Vagina (tissue), 2 donors: ENCODE data around the gene NPAS2.

Source experiments
- POLR2A ChIP-seq, 2 donors: fragments of 450-650 bp; IDR thresholded peaks; one replicate each; pipeline ENCODE4 v1.6.1; 2017; ENCODE audit warnings: antibody characterized with exemption in 2 of 2, mild to moderate bottlenecking in 2 of 2, moderate library complexity in 2 of 2
- POLR2AphosphoS5 ChIP-seq, 2 donors: sonication (generic); formaldehyde crosslinking; IDR thresholded peaks; one replicate each; pipeline ENCODE4 v1.9.0; 2017; ENCODE audit warnings: antibody characterized with exemption in 2 of 2, mild to moderate bottlenecking in 2 of 2, low read depth in 1 of 2; ENCODE audit not compliant: insufficient read depth in 1 of 2
- TF ChIP-seq, protein P1 (sequence below), 3 experiments: fragments of 450-650 bp in 2 of 3; fragments of 200-600 bp in 1 of 3; sonication (generic) in 1 of 3; IDR thresholded peaks; one replicate each; pipeline ENCODE4 v1.5.1; 2017 to 2019; ENCODE audit warnings: antibody characterized with exemption in 3 of 3, mild to moderate bottlenecking in 2 of 3, moderate library complexity in 2 of 3

DNA sequence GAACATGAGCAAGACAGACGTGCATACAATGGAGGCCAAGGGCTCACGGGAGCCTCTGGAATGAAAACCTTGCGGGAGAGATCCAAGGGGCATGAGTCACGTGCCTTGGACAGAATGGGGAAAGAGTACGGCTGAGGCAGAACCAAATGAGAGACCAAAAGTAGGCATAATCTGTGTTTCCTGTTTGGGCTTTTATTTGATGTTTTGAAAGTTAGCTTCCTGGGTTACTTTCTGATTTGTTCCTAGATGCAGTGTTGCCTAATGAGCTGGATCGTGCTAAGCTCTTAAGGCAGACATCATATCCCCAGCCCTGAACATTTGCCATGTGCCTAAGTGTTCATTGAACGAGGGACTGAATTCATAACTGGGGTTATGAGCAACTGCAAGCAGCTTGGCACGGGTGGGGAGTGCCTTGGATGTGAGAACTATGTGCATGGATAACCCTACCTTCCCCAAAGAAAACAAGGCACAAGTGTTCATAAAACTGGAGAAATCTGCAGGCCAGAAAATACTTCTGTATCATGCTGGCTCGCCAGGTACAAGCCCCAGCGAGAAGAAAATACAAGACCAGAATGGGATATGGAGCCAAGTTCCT lies 121.8 kb downstream of the NPAS2 start:
- TF ChIP-seq, protein P1, sequence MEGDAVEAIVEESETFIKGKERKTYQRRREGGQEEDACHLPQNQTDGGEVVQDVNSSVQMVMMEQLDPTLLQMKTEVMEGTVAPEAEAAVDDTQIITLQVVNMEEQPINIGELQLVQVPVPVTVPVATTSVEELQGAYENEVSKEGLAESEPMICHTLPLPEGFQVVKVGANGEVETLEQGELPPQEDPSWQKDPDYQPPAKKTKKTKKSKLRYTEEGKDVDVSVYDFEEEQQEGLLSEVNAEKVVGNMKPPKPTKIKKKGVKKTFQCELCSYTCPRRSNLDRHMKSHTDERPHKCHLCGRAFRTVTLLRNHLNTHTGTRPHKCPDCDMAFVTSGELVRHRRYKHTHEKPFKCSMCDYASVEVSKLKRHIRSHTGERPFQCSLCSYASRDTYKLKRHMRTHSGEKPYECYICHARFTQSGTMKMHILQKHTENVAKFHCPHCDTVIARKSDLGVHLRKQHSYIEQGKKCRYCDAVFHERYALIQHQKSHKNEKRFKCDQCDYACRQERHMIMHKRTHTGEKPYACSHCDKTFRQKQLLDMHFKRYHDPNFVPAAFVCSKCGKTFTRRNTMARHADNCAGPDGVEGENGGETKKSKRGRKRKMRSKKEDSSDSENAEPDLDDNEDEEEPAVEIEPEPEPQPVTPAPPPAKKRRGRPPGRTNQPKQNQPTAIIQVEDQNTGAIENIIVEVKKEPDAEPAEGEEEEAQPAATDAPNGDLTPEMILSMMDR (IDR thresholded peaks at IDR 0.05): no peak
- no peak for TF ChIP-seq POLR2AphosphoS5 (IDR thresholded peaks at IDR 0.05; ENCODE audit: insufficient read depth in 1 of 2, low read depth in 1 of 2)
- no peak for TF ChIP-seq POLR2A (IDR thresholded peaks at IDR 0.05)
